H1 (cell line): ENCODE measurements around the gene MED16. TPM values are rescaled to one million over a fixed set of nuclear protein-coding genes. Genes with fewer than 3 reads are reported as not detected.

Source experiments
- CTCF ChIA-PET: fragments of 300-600 bp; sonication (Branson Sonifier 250); formaldehyde crosslinking; loops from one replicate; lab custom pipeline; 2021; ENCODE audit not compliant: partially characterized antibody; lab: Charles Lee
- POLR2A ChIA-PET: fragments of 300-600 bp; sonication (Branson Sonifier 250); formaldehyde crosslinking; loops from one replicate; lab custom pipeline; 2021; ENCODE audit warnings: inconsistent platforms; ENCODE audit not compliant: partially characterized antibody; lab: Charles Lee
- DNase-seq, 2 experiments: peaks; one replicate each; pipeline versions ENCODE4 v3.0.0 to v3.0.0-alpha.2; 2010 to 2022; ENCODE audit warnings: low spot score in 2 of 2, low read depth in 1 of 2, mixed read lengths in 1 of 2
- FAIRE-seq: peaks from 2 replicates; lab custom pipeline; 2011; peaks lifted over from hg19 to GRCh38; lab: Jason Lieb, UNC
- H2AFZ ChIP-seq: 2 replicates; pipeline ENCODE4 v1.8.1; 2012; ENCODE audit warnings: low read length, inconsistent platforms
- H2AK5ac ChIP-seq: 2 replicates; pipeline ENCODE4 v1.6.1; 2013; ENCODE audit warnings: low read depth, low read length
- H2BK120ac ChIP-seq: replicated peaks from 2 replicates; pipeline ENCODE3; 2013; ENCODE audit warnings: low read depth, low read length, inconsistent platforms
- H2BK12ac ChIP-seq: 2 replicates; pipeline ENCODE4 v1.6.1; 2013; ENCODE audit warnings: low read depth, low read length
- H2BK15ac ChIP-seq: 2 replicates; pipeline ENCODE4 v1.6.1; 2013; ENCODE audit warnings: low read length
- H2BK20ac ChIP-seq: 2 replicates; pipeline ENCODE4 v1.6.1; 2013; ENCODE audit warnings: low read length
- H2BK5ac ChIP-seq: 2 replicates; pipeline ENCODE4 v1.6.1; 2013; ENCODE audit warnings: low read depth, low read length
- H3K14ac ChIP-seq: 2 replicates; pipeline ENCODE4 v1.6.1; 2013; ENCODE audit warnings: inconsistent platforms; ENCODE audit not compliant: insufficient read length
- H3K18ac ChIP-seq: 2 replicates; pipeline ENCODE4 v1.6.1; 2013; ENCODE audit warnings: low read length; ENCODE audit errors: extremely low read depth
- H3K23ac ChIP-seq: 2 replicates; pipeline ENCODE4 v1.6.1; 2013; ENCODE audit warnings: inconsistent platforms; ENCODE audit not compliant: insufficient read length
- H3K23me2 ChIP-seq: 2 replicates; pipeline ENCODE4 v1.6.1; 2013; ENCODE audit warnings: low read depth, low read length
- H3K27ac ChIP-seq: 2 replicates; pipeline ENCODE4 v1.6.1; 2011; ENCODE audit warnings: low read depth, low read length, inconsistent platforms
- H3K27me3 ChIP-seq, 4 experiments: replicated peaks in 1 of 4; 1 replicate in 1 of 4; 2 replicates in 3 of 4; pipeline versions ENCODE4 v1.6.1 to v1.8.1; 2011 to 2013; ENCODE audit warnings: low read length in 3 of 4, mild to moderate bottlenecking in 3 of 4, inconsistent platforms in 2 of 4, mixed read lengths in 2 of 4, moderate library complexity in 1 of 4; ENCODE audit not compliant: control insufficient read depth in 3 of 4, insufficient read depth in 3 of 4; ENCODE audit errors: extremely low read depth in 1 of 4
- H3K36me3 ChIP-seq, 4 experiments: 2 replicates each; pipeline versions ENCODE4 v1.6.1 to v1.8.1; 2011 to 2013; ENCODE audit warnings: mild to moderate bottlenecking in 4 of 4, low read length in 3 of 4, moderate library complexity in 2 of 4, control low read depth in 1 of 4, inconsistent platforms in 1 of 4; ENCODE audit not compliant: insufficient read depth in 4 of 4, control insufficient read depth in 2 of 4
- H3K4ac ChIP-seq: replicated peaks from 2 replicates; pipeline ENCODE3; 2013; ENCODE audit warnings: low read length, low read depth, mixed read lengths, inconsistent platforms; ENCODE audit not compliant: insufficient read length
- H3K4me1 ChIP-seq, 4 experiments: replicated peaks in 1 of 4; 1 replicate in 1 of 4; 2 replicates in 3 of 4; pipeline versions ENCODE4 v1.6.1 to v1.8.1; 2011 to 2013; ENCODE audit warnings: low read length in 3 of 4, inconsistent platforms in 2 of 4, mixed read lengths in 1 of 4; ENCODE audit not compliant: insufficient read depth in 4 of 4, control insufficient read depth in 3 of 4
- H3K4me2 ChIP-seq, 2 experiments: 2 replicates each; pipeline versions ENCODE4 v1.6.1 to v1.8.1; 2011 to 2013; ENCODE audit warnings: low read depth in 2 of 2, low read length in 2 of 2, control low read depth in 1 of 2, inconsistent platforms in 1 of 2, mild to moderate bottlenecking in 1 of 2; ENCODE audit not compliant: insufficient read depth in 1 of 2
- H3K4me3 ChIP-seq, 4 experiments: fragments of 200-600, 300-600 bp in 1 of 4; sonication (generic), shearing (Covaris generic), sonication (Bioruptor Twin) in 1 of 4; 2 replicates each; pipeline versions ENCODE4 v1.5.1 to v1.8.1; 2011 to 2016; ENCODE audit warnings: low read length in 4 of 4, low read depth in 3 of 4, control low read depth in 2 of 4, inconsistent platforms in 2 of 4, mild to moderate bottlenecking in 2 of 4, mixed read lengths in 1 of 4, moderate library complexity in 1 of 4; ENCODE audit not compliant: insufficient read depth in 2 of 4; ENCODE audit errors: extremely low read depth in 1 of 4
- H3K56ac ChIP-seq: replicated peaks from 2 replicates; pipeline ENCODE3; 2013; ENCODE audit warnings: low read depth, mild to moderate bottlenecking, mixed read lengths, low read length, inconsistent platforms; ENCODE audit not compliant: insufficient read length
- H3K79me1 ChIP-seq: 2 replicates; pipeline ENCODE4 v1.6.1; 2013; ENCODE audit warnings: low read depth, low read length, control low read depth
- H3K79me2 ChIP-seq, 2 experiments: 2 replicates each; pipeline versions ENCODE4 v1.6.1 to v1.8.1; 2012 to 2013; ENCODE audit warnings: low read length in 2 of 2, mild to moderate bottlenecking in 2 of 2, inconsistent platforms in 1 of 2; ENCODE audit not compliant: insufficient read depth in 2 of 2, control insufficient read depth in 1 of 2
- H3K9ac ChIP-seq, 4 experiments: replicated peaks in 1 of 4; 1 replicate in 1 of 4; 2 replicates in 3 of 4; pipeline versions ENCODE4 v1.6.1 to v1.8.1; 2011 to 2013; ENCODE audit warnings: low read depth in 3 of 4, low read length in 3 of 4, control low read depth in 2 of 4, mild to moderate bottlenecking in 2 of 4, moderate library complexity in 2 of 4, inconsistent platforms in 1 of 4; ENCODE audit errors: extremely low read depth in 1 of 4
- H3K9me3 ChIP-seq, 2 experiments: 2 replicates each; pipeline versions ENCODE4 v1.6.1 to v1.8.1; 2012 to 2013; ENCODE audit warnings: mild to moderate bottlenecking in 2 of 2, moderate library complexity in 2 of 2, control low read depth in 1 of 2, inconsistent platforms in 1 of 2, low read depth in 1 of 2, low read length in 1 of 2, mixed read lengths in 1 of 2; ENCODE audit not compliant: insufficient read depth in 2 of 2
- H4K20me1 ChIP-seq, 2 experiments: replicated peaks in 1 of 2; 2 replicates each; pipeline versions ENCODE3 to v1.8.1; 2011 to 2013; ENCODE audit warnings: inconsistent platforms in 2 of 2, low read length in 2 of 2, mild to moderate bottlenecking in 1 of 2; ENCODE audit not compliant: insufficient read depth in 2 of 2, control insufficient read depth in 1 of 2
- H4K5ac ChIP-seq: 2 replicates; pipeline ENCODE4 v1.6.1; 2013; ENCODE audit warnings: low read length, low read depth, mixed read lengths, inconsistent platforms; ENCODE audit not compliant: insufficient read length
- H4K8ac ChIP-seq: 2 replicates; pipeline ENCODE4 v1.8.0; 2013; ENCODE audit warnings: mild to moderate bottlenecking, moderate library complexity, low read length, inconsistent platforms; ENCODE audit not compliant: insufficient read depth; ENCODE audit errors: extremely low read depth
- H4K91ac ChIP-seq: replicated peaks from 2 replicates; pipeline ENCODE3; 2013; ENCODE audit warnings: low read length, mixed read lengths, inconsistent platforms; ENCODE audit not compliant: insufficient read length
- CBX5 ChIP-seq: fragments of 300-800, 300-1000 bp; sonication (generic); IDR thresholded peaks from 2 replicates; pipeline ENCODE4 v1.7.1; 2016; ENCODE audit warnings: antibody characterized with exemption, low read length, low read depth
- CBX8 ChIP-seq: fragments of 300-800, 300-1000 bp; sonication (generic); IDR thresholded peaks from 2 replicates; pipeline ENCODE4 v1.7.1; 2016; ENCODE audit warnings: low read depth, low read length, borderline replicate concordance
- EP300 ChIP-seq, 2 experiments: IDR thresholded peaks; 1 replicate in 1 of 2; 2 replicates in 1 of 2; pipeline ENCODE4 v1.6.1; 2011 to 2012; ENCODE audit warnings: low read depth in 2 of 2, low read length in 2 of 2, mild to moderate bottlenecking in 2 of 2, borderline replicate concordance in 1 of 2, inconsistent platforms in 1 of 2, moderate library complexity in 1 of 2
- GABPA ChIP-seq: IDR thresholded peaks from 2 replicates; pipeline ENCODE4 v1.6.1; 2011; ENCODE audit warnings: mild to moderate bottlenecking, low read length, moderate library complexity, borderline replicate concordance; ENCODE audit not compliant: insufficient read depth
- KDM4A ChIP-seq: IDR thresholded peaks from one replicate; pipeline ENCODE4 v1.7.1; 2012; ENCODE audit warnings: low read depth, mild to moderate bottlenecking, moderate library complexity, low read length, inconsistent platforms; ENCODE audit not compliant: severe bottlenecking
- RAD21 ChIP-seq, 2 experiments: IDR thresholded peaks in 1 of 2; conservative IDR thresholded peaks in 1 of 2; 2 replicates each; pipeline ENCODE4 v1.6.1; 2011; ENCODE audit warnings: low read depth in 2 of 2, low read length in 2 of 2, improper control_type of control experiment in 1 of 2, inconsistent platforms in 1 of 2, mild to moderate bottlenecking in 1 of 2, moderate library complexity in 1 of 2
- SIN3A ChIP-seq, 2 experiments: IDR thresholded peaks in 1 of 2; conservative IDR thresholded peaks in 1 of 2; 2 replicates each; pipeline ENCODE4 v1.6.1; 2011 to 2012; ENCODE audit warnings: low read length in 2 of 2, improper control_type of control experiment in 1 of 2, low read depth in 1 of 2, mild to moderate bottlenecking in 1 of 2
- SP4 ChIP-seq: IDR thresholded peaks from 2 replicates; pipeline ENCODE4 v1.6.1; 2012; ENCODE audit warnings: low read length, inconsistent platforms
- TBP ChIP-seq: IDR thresholded peaks from 2 replicates; pipeline ENCODE4 v1.6.1; 2011; ENCODE audit warnings: low read depth, low read length, improper control_type of control experiment
- USF2 ChIP-seq: IDR thresholded peaks from 2 replicates; pipeline ENCODE4 v1.6.1; 2011; ENCODE audit warnings: low read length, improper control_type of control experiment
- WGBS, 2 experiments: shearing (Covaris generic) in 1 of 2; methylation state at CpG; one replicate each; pipeline versions ENCODE4 v1.1.6 to v1.1.7; 2013 to 2015; ENCODE audit warnings: low lambda C conversion rate in 2 of 2, mixed read lengths in 2 of 2, inconsistent platforms in 1 of 2, low coverage in 1 of 2, missing lambda C conversion rate in 1 of 2; ENCODE audit not compliant: insufficient replicate concordance in 2 of 2, insufficient coverage in 1 of 2, insufficient read length in 1 of 2; ENCODE audit errors: extremely low coverage in 1 of 2, missing lambda C conversion rate in 1 of 2; 5-methylcytosine and 5-hydroxymethylcytosine counted together
- polyA plus RNA-seq, 7 experiments: library from polyadenylated mRNA; depleted of rRNA in 3 of 7; stranded (reverse) in 5 of 7; unstranded in 2 of 7; fragments of >200 nt in 5 of 7; fragments of 200-250 nt in 2 of 7; gene quantifications; 1 replicate in 5 of 7; 2 replicates in 1 of 7; 4 replicates in 1 of 7; pipeline versions ENCODE4 v1.2.1 to v1.2.3, GENCODE V29; 2011 to 2013; ENCODE audit warnings: missing spikeins in 2 of 7, mixed read lengths in 2 of 7
- total RNA-seq: library from RNA; stranded (reverse); fragmentation: NEBNext Ultra II Directional; extraction: Animal tissue kit (Norgen Biotek cat#: 25700); gene quantifications from 2 replicates; pipeline ENCODE4 v1.2.1, GENCODE V29; 2021

The MED16 gene
- total and polyA plus RNA-seq, 2 of the 8 experiments (the other 6 are each of a cell fraction or from before 2014, with no cell fraction given) = 51.0 to 67.2 TPM

- H2AFZ ChIP-seq = no peak overlapping the region
- TF ChIP-seq USF2 (no peak), CBX5 (no peak), EP300 (IDR thresholded peaks at IDR 0.05; ENCODE audit: borderline replicate concordance in 1 of 2, low read depth in 2 of 2, low read length in 2 of 2) (no peak), SP4 (no peak), GABPA (no peak), TBP (no peak), RAD21 (IDR thresholded peaks at IDR 0.05 in 1 of 2, conservative IDR thresholded peaks at IDR 0.05 in 1 of 2; ENCODE audit: low read depth in 2 of 2, low read length in 2 of 2) (no peak), CBX8 (no peak), SIN3A (conservative IDR thresholded peaks at IDR 0.05 in 1 of 2, IDR thresholded peaks at IDR 0.05 in 1 of 2; ENCODE audit: low read depth in 1 of 2, low read length in 2 of 2) (no peak), KDM4A (no peak)
These were observed 69.3 kb downstream of the MED16 start for GRCh38 chr19:823565-824121.

More at GRCh38 chr19:823565-824121, 69.3 kb downstream of the MED16 start:
- H3K4me1 ChIP-seq = peaks cover 0 to 7% (median 5%) of the 10 kb centered on the region in 4 experiments; a peak in 5 of 7 replicates
- WGBS, 2 experiments = 77% methylated on average over 12 of the region's 12 CpGs; no CpG with 5 or more reads in 1 of the 2 experiments
- peaks cover 5% of the 10 kb centered on the region; the same call in 1 of the 2 replicates for H3K79me1 ChIP-seq
- DNase-seq = peak in 1 of 2 experiments; percentile 66
- H2BK12ac ChIP-seq = no peak overlapping the region
- H2BK120ac ChIP-seq = no peak overlapping the region
- no peak overlapping the region for H3K27ac ChIP-seq
- H3K79me2 ChIP-seq = peaks cover 0 to 11% of the 10 kb centered on the region in 2 experiments; a peak in 1 of 4 replicates
- no peak overlapping the region for H4K5ac ChIP-seq
- H2BK20ac ChIP-seq = no peak overlapping the region
- H4K20me1 ChIP-seq = no peaks in the 10 kb centered on the region
- H3K27me3 ChIP-seq = no peaks in the 10 kb centered on the region
- ChIA-PET POLR2A (interaction anchor here (0.7 to 12.0 kb wide), 7 partner anchors 8 to 81 kb away, joined by 3 to 277 read pairs (median 4); partner anchors contain the start of gene PTBP1), CTCF (interaction anchor here (0.6 to 2.1 kb wide), 2 partner anchors 17 to 268 kb away, joined by 3 to 6 read pairs; partner anchors contain the start of gene PRTN3)
- no peak overlapping the region for H3K9ac ChIP-seq
- no peaks in the 10 kb centered on the region for H3K36me3 ChIP-seq
- no peak overlapping the region for H2BK5ac ChIP-seq
- no peak overlapping the region for H3K23ac ChIP-seq
- H3K4me2 ChIP-seq = peak overlapping the region in 1 of 2 experiments; percentile 8; a peak in 1 of 4 replicates
- H3K56ac ChIP-seq = no peak overlapping the region
- H3K4me3 ChIP-seq = no peak overlapping the region
- no peak for FAIRE-seq
- no peak overlapping the region for H2BK15ac ChIP-seq
- peaks cover 4% of the 10 kb centered on the region; the same call in 1 of the 2 replicates for H3K23me2 ChIP-seq
- H4K8ac ChIP-seq = peak overlapping the region; percentile 62
- H4K91ac ChIP-seq = no peak overlapping the region
- H3K4ac ChIP-seq = no peak overlapping the region
- H2AK5ac ChIP-seq = no peak overlapping the region
- no peak overlapping the region for H3K14ac ChIP-seq
- H3K9me3 ChIP-seq = no peaks in the 10 kb centered on the region
- H3K18ac ChIP-seq = peak overlapping the region; percentile 13
